SIG-M5 (cell line): ENCODE data around the gene IFIT3.
A peak's percentile ranks its signal among the peaks of the same experiment; 100 is the strongest.

Source experiments
- DNase-seq: peaks from one replicate; lab custom pipeline; 2025; lab: John Stamatoyannopoulos, UW

IFIT3 gene

DNA sequence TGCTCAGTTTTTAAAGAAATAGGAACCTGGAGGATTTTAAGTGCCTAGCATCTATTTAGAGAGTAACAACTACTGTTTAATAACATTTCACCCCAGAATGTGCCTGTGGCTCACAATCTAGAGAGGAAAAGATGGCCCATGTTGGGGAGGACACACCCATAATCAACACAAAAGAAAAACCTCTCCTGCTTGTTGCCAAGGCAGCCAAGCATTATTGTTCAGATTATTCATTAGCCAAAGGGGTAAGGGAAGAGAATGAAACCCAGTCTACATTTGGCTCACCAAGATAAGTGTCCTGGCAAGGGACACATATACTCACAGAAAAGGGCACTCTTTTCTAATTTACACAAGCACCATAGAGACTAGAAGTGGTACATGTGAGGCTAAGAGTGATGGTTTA is 32.4 kb downstream of the IFIT3 start:
- DNase-seq: no peak

DNA sequence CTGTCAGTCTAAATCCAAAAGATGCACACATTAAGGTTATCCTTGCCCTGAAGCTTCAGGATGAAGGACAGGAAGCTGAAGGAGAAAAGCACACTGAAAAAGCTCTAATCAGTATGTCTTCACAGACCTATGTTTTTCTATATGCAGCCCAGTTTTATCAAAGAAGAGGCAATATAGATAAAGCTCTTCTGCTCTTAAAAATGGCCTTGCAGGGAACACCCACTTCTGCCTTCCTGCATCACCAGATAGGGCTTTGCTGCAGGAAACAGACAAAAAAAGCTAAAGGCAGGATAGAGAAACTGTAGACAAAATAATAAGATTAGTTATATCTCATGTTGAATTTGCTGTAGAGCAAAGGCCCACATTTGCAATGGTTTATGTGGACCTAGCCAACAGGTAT is 35.1 kb downstream of the IFIT3 start:
- DNase-seq: no peak

- no peak for DNase-seq
Observed at GRCh38 chr10:89363729-89364442, 36.1 kb downstream of the IFIT3 start.

- DNase-seq: no peak
Observed at GRCh38 chr10:89364531-89364930, 36.7 kb downstream of the IFIT3 start.

GRCh38 chr10:89367529-89367928 is 39.7 kb downstream of the IFIT3 start:
- DNase-seq: no peak

DNA sequence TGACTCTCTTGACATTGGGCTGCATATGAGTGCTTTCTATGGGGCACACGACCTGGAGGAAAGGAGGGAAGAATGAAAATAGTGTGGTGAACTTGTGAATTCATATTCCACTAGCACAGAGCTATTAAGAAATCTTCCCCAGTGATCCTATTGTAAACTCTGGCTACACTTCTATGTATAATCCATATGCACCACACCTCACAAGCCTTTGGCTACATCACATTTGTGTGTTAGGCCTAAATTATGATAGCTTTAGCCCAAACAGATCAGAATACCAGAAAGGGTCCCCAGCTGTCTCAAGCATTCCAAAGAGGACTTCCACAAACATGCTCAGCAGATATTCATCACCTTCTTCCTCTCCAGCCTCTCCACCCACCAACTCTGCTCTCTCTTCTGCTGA is 40.3 kb downstream of the IFIT3 start:
- no peak for DNase-seq

GRCh38 chr10:89369156-89370105 is 41.6 kb downstream of the IFIT3 start:
- no peak for DNase-seq

- no peak for DNase-seq
Observed at GRCh38 chr10:89371079-89371478, 43.3 kb downstream of the IFIT3 start.

- DNase-seq: no peak
Observed at GRCh38 chr10:89371987-89372386, 44.2 kb downstream of the IFIT3 start.

- no peak for DNase-seq
Observed at GRCh38 chr10:89373916-89374711, 46.3 kb downstream of the IFIT3 start.

DNA sequence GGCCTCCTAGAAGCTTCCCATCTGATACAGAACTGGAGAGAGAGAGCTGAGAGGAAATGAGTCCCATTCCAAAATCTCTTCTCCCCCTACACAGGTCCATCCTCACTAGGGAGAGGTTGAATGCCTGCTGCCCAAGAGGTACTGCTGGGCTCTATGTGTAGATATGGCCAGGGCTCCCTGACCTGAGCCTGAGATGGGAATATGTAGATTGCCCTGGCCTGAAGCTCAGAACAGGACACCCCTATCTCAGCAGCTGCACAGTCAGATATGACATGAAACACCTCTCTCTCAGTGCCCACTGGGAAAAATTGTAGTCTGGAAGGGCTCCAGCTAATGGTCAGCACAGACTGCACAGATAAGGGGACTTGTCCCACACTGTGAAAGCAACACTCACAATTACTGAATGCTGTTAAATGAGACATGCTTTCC is 46.9 kb downstream of the IFIT3 start:
- no peak for DNase-seq

DNA sequence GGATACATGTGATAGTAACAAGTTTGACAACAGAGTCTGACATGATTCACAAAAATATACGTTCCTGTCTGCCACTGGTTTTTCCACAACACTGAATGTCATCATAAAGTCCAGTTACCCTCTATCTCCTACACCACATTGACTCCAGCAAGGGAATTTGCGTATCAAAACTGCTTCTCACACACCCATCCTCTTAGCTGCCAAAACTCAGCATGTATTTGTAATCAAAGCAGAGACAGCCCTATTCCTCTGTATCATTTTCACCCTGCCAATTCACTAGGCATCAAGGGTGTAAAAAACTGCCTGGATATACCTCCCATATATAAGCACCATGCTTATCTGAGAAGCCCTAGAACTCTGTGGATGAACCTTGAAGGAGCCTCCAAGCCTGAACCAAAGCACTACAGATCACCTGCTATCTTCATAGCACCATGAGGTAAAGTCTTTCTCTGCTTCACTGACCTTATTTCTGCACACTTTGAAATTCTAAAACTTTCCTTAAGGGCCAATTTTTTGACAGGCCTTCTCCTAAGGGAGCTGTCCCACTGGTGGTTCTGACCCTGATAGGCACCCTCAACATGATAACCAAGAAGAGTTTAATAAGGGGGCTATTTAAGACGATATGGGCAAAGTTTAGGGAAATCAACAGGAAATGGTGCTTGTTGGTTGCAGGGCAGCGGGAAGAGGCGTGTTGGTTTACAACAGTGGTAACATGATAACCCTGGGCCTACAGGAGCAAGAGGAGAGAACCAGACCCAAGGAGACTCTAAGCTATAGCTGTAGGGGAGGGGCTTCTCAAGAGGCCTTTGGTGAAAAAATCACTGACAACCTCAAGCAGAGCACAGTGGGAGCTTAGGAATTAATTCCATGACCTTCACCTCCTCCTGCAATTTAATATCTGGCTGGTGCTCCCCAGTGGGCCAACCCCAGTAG is 50.2 kb downstream of the IFIT3 start, which contains the start of gene IFIT1B:
Gene IFIT1B (plus strand): TSS at position 352 of the 933 bp plus-strand sequence. CDS start 80 bp downstream, at position 432.
- no peak for DNase-seq

DNA sequence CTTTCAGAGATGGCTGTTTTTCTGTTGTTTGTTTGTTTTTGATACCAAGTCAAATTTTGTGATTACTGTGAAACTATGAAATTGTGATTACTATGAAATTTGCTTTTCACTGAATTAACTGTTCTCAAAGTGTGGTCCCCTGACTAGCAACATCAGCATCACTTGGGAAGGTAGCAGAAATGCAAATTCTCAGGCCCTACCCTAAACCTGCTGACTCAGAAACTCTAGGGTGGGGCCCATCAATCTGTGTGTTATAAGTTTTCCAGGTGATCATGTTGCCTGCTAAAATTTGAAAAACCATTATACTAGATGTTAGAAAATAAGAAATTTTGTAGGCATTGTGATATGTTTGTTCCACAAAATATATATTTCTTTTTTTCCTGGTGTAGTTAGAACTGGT is 51.3 kb downstream of the IFIT3 start:
- DNase-seq: no peak

DNA sequence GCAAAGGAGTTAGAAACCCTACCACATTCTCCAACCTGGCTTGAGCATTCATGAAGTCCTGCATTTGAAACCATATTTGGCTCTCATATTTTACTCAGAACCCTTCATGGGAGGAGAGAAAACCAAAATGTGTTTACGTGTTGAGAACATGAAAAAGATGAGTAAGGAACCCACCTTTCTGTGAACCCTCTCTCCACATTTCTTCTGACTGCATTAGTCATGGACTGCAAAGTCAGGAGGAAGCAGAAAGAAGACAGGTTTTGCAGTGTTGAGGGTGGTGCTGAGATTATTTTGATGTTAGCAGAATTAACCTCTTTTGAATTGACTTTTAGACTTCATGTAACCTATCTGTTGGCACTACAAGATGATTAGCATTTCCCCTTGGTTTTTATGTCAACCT is 55.0 kb downstream of the IFIT3 start:
- no peak for DNase-seq

DNA sequence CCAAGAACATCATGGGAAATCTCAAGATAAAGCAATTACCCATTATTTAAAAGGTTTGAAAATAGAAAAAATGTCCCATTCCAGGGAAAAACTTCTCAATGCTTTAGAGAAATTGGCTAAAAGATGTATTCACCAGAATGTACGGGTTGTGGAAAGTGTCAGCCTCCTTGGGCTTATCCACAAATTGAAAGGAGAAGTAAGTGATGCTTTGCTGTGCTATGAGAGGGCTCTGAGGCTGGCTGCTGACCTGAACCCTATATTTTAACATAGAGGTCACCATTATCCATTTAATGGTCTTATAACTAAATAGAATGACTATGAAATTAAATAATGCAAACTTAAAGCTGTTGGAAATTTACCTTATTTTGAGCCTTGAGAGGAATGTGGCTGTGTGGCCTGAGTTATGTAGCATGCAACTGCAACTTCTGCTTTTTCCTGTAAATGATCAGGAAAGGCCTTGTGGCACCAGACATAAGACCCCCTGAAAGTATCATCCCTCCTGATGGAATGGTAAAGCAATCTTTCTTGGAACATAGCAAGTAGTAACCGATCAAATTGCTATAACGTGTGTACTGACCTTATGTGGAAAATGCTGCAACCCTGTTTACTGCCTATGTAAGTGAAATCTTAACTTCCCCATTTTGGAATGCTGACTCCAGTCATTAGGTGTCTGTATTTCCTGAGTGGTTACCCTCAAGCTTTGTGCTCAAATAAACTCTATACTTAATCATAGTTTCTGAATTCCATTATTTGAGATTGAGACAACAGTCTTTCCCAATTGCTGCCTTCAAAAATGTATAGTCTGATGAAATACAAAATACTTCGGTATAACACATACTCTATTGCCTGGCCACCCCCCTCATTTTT is 56.9 kb downstream of the IFIT3 start:
- DNase-seq: peak; percentile 17

- no peak for DNase-seq
Observed at GRCh38 chr10:89388806-89389205, 61.0 kb downstream of the IFIT3 start.

- no peak for DNase-seq
Observed at GRCh38 chr10:89389254-89389653, 61.5 kb downstream of the IFIT3 start.
